Vagina (tissue), 2 donors: ENCODE results near the gene PTPRN2.

Experiments used
- POLR2A ChIP-seq, 2 donors: fragments of 450-650 bp; IDR thresholded peaks; one replicate each; pipeline ENCODE4 v1.6.1; 2017; ENCODE audit warnings: antibody characterized with exemption in 2 of 2, mild to moderate bottlenecking in 2 of 2, moderate library complexity in 2 of 2
- TF ChIP-seq, protein P1 (sequence below), 3 experiments: fragments of 450-650 bp in 2 of 3; fragments of 200-600 bp in 1 of 3; sonication (generic) in 1 of 3; IDR thresholded peaks; one replicate each; pipeline ENCODE4 v1.5.1; 2017 to 2019; ENCODE audit warnings: antibody characterized with exemption in 3 of 3, mild to moderate bottlenecking in 2 of 3, moderate library complexity in 2 of 3

GRCh38 chr7:157944051-157944450 is 643.6 kb downstream of the PTPRN2 start:
- TF ChIP-seq, protein P1, sequence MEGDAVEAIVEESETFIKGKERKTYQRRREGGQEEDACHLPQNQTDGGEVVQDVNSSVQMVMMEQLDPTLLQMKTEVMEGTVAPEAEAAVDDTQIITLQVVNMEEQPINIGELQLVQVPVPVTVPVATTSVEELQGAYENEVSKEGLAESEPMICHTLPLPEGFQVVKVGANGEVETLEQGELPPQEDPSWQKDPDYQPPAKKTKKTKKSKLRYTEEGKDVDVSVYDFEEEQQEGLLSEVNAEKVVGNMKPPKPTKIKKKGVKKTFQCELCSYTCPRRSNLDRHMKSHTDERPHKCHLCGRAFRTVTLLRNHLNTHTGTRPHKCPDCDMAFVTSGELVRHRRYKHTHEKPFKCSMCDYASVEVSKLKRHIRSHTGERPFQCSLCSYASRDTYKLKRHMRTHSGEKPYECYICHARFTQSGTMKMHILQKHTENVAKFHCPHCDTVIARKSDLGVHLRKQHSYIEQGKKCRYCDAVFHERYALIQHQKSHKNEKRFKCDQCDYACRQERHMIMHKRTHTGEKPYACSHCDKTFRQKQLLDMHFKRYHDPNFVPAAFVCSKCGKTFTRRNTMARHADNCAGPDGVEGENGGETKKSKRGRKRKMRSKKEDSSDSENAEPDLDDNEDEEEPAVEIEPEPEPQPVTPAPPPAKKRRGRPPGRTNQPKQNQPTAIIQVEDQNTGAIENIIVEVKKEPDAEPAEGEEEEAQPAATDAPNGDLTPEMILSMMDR (IDR thresholded peaks at IDR 0.05), result no peak
- no peak for TF ChIP-seq POLR2A (IDR thresholded peaks at IDR 0.05)
